A549 (cell line): ENCODE results near the gene COL26A1. TPM values are rescaled to one million over a fixed set of nuclear protein-coding genes. Genes with fewer than 3 reads are reported as not detected.

ENCODE experiments used
- ATAC-seq, 2 experiments: fragments of 200-7000 bp in 1 of 2; fragments of >200 bp in 1 of 2; cut with Nextera tagmentation in 1 of 2; cut with Tn5 transposase in 1 of 2; 3 replicates each; pipeline versions ENCODE4 v1.8.0 to v1.9.1; 2018 to 2020; ENCODE audit warnings: mild to moderate bottlenecking in 1 of 2, moderate library complexity in 1 of 2
- CTCF ChIA-PET: fragments of 300-600 bp; sonication (Branson Sonifier 250); formaldehyde crosslinking; extraction: SDS; loops from one replicate; lab custom pipeline; 2021; ENCODE audit warnings: antibody characterized with exemption, inconsistent platforms; lab: Yijun Ruan, JAX
- POLR2A ChIA-PET: fragments of 350-600 bp; formaldehyde crosslinking; extraction: SDS; loops from one replicate; lab custom pipeline; 2021; ENCODE audit warnings: antibody characterized with exemption, inconsistent platforms; lab: Yijun Ruan, JAX
- DNase-seq, 2 experiments: peaks; one replicate each; pipeline versions ENCODE4 v3.0.0 to v3.0.0-alpha.2; 2011 to 2016; ENCODE audit warnings: low read depth in 1 of 2, low spot score in 1 of 2
- FAIRE-seq: peaks from 2 replicates; lab custom pipeline; 2011; peaks lifted over from hg19 to GRCh38; lab: Jason Lieb, UNC
- H3K27ac ChIP-seq, 2 experiments: fragments of >200 bp; sonication (Bioruptor Twin); formaldehyde crosslinking; 3 replicates each; pipeline ENCODE4 v1.5.1; 2016 to 2017
- H3K4me1 ChIP-seq: fragments of >200 bp; sonication (Bioruptor Twin); formaldehyde crosslinking; 3 replicates; pipeline ENCODE4 v1.6.1; 2016
- H3K4me2 ChIP-seq: fragments of >200 bp; sonication (Bioruptor Twin); formaldehyde crosslinking; 3 replicates; pipeline ENCODE4 v1.6.1; 2016
- H3K4me3 ChIP-seq: fragments of >200 bp; sonication (Bioruptor Twin); formaldehyde crosslinking; 3 replicates; pipeline ENCODE4 v1.5.1; 2016
- H3K9me3 ChIP-seq: fragments of >200 bp; sonication (Bioruptor Twin); formaldehyde crosslinking; 3 replicates; pipeline ENCODE4 v1.6.1; 2016
- CBX2 ChIP-seq: fragments of 200-600 bp; sonication (generic); IDR thresholded peaks from 2 replicates; pipeline ENCODE4 v1.6.1; 2016; ENCODE audit warnings: low read depth, mild to moderate bottlenecking, borderline replicate concordance
- CBX8 ChIP-seq: fragments of 200-600 bp; sonication (generic); IDR thresholded peaks from 2 replicates; pipeline ENCODE4 v1.6.1; 2016
- CHD4 ChIP-seq: fragments of 200-600 bp; sonication (generic); IDR thresholded peaks from 2 replicates; pipeline ENCODE4 v1.6.1; 2016; ENCODE audit warnings: antibody characterized with exemption, mild to moderate bottlenecking, borderline replicate concordance
- ELK1 ChIP-seq: fragments of 150-350 bp; IDR thresholded peaks from 2 replicates; pipeline ENCODE4 v1.6.1; 2014; ENCODE audit warnings: low read depth, mild to moderate bottlenecking, low read length
- ESRRA ChIP-seq: fragments of 150-350 bp; IDR thresholded peaks from 2 replicates; pipeline ENCODE4 v1.6.1; 2014; ENCODE audit warnings: mild to moderate bottlenecking, low read length, borderline replicate concordance
- GATA3 ChIP-seq: IDR thresholded peaks from 2 replicates; pipeline ENCODE4 v1.6.1; 2012; ENCODE audit warnings: borderline replicate concordance
- HEYL ChIP-seq: fragments of 250-450 bp; sonication (Bioruptor Pico); IDR thresholded peaks from 2 replicates; pipeline ENCODE4 v1.8.0; 2021; ENCODE audit warnings: mild to moderate bottlenecking, moderate library complexity
- JUN ChIP-seq, 2 experiments: fragments of >200 bp; sonication (Bioruptor Twin); formaldehyde crosslinking; IDR thresholded peaks; 2 replicates in 1 of 2; 3 replicates in 1 of 2; pipeline ENCODE4 v1.6.1; 2016 to 2017
- JUNB ChIP-seq: fragments of >200 bp; sonication (Bioruptor Twin); formaldehyde crosslinking; IDR thresholded peaks from 2 replicates; pipeline ENCODE4 v1.6.1; 2016
- KDM5A ChIP-seq: fragments of 200-600 bp; sonication (generic); IDR thresholded peaks from 2 replicates; pipeline ENCODE4 v1.6.1; 2016; ENCODE audit warnings: antibody characterized with exemption, mild to moderate bottlenecking
- MAFK ChIP-seq: fragments of 450-650 bp; IDR thresholded peaks from 2 replicates; pipeline ENCODE4 v1.6.1; 2014; ENCODE audit not compliant: partially characterized antibody
- MAZ ChIP-seq: fragments of 150-350 bp; IDR thresholded peaks from 2 replicates; pipeline ENCODE4 v1.6.1; 2014; ENCODE audit warnings: antibody characterized with exemption, low read depth, low read length, borderline replicate concordance
- MYC ChIP-seq: IDR thresholded peaks from 2 replicates; pipeline ENCODE4 v1.6.1; 2012; ENCODE audit warnings: mild to moderate bottlenecking, inconsistent platforms, low read length, improper control_type of control experiment, borderline replicate concordance
- PHF8 ChIP-seq: fragments of 200-600 bp; sonication (generic); IDR thresholded peaks from 2 replicates; pipeline ENCODE4 v1.6.1; 2016; ENCODE audit warnings: low read depth, mild to moderate bottlenecking, antibody characterized with exemption, moderate library complexity, borderline replicate concordance
- POLR2A ChIP-seq: IDR thresholded peaks from 2 replicates; pipeline ENCODE4 v1.6.1; 2012; ENCODE audit warnings: mild to moderate bottlenecking, low read length
- TFCP2L1 ChIP-seq: fragments of 250-450 bp; sonication (Bioruptor Pico); IDR thresholded peaks from 2 replicates; pipeline ENCODE4 v1.5.0; 2021; ENCODE audit warnings: mild to moderate bottlenecking
- ZFP36 ChIP-seq: fragments of 450-650 bp; IDR thresholded peaks from 2 replicates; pipeline ENCODE4 v1.6.1; 2014; ENCODE audit warnings: borderline replicate concordance; ENCODE audit not compliant: partially characterized antibody
- ZNF302 ChIP-seq: fragments of 250-450 bp; sonication (Bioruptor Pico); IDR thresholded peaks from 2 replicates; pipeline ENCODE4 v1.9.0; 2021; ENCODE audit warnings: inconsistent platforms, mild to moderate bottlenecking, moderate library complexity
- WGBS: methylation state at CpG from one replicate; pipeline ENCODE4 v1.1.6; 2017; ENCODE audit errors: missing lambda C conversion rate; 5-methylcytosine and 5-hydroxymethylcytosine counted together
- polyA plus RNA-seq, 4 experiments: library from polyadenylated mRNA; depleted of rRNA in 3 of 4; stranded (reverse); fragments of >200 nt; fragmentation: RNase III in 1 of 4; extraction: RNeasy Plus Mini Kit Qiagen cat#74134 plus additional on column Dnase treatment in 1 of 4; gene quantifications; 2 replicates in 3 of 4; 3 replicates in 1 of 4; pipeline ENCODE4 v1.2.3, GENCODE V29; 2011 to 2017
- TF ChIP-seq, protein P1 (sequence below): fragments of 250-450 bp; sonication (Bioruptor Pico); IDR thresholded peaks from 2 replicates; pipeline ENCODE4 v1.5.0; 2020; ENCODE audit warnings: low read depth, mild to moderate bottlenecking, moderate library complexity
- TF ChIP-seq, protein P2 (sequence below): fragments of >200 bp; sonication (Bioruptor Twin); formaldehyde crosslinking; IDR thresholded peaks from 3 replicates; pipeline ENCODE4 v1.5.1; 2016
- TF ChIP-seq, protein P3 (sequence below): fragments of 250-450 bp; sonication (Bioruptor Pico); IDR thresholded peaks from 2 replicates; pipeline ENCODE4 v1.5.0; 2021; ENCODE audit warnings: mild to moderate bottlenecking, moderate library complexity, borderline replicate concordance
- TF ChIP-seq, protein P4 (sequence below): fragments of 450-650 bp; IDR thresholded peaks from 2 replicates; pipeline ENCODE4 v1.6.1; 2014; ENCODE audit warnings: antibody characterized with exemption
- TF ChIP-seq, protein P5 (sequence below): fragments of >200 bp; sonication (Bioruptor Twin); formaldehyde crosslinking; IDR thresholded peaks from 2 replicates; pipeline ENCODE4 v1.6.1; 2016

Gene COL26A1
- polyA plus RNA-seq, 2 of the 4 experiments (the other 2 are of a cell fraction) = 0.52 to 1.4 TPM

- Histone ChIP-seq H3K4me1 (peaks cover 5% of the 10 kb centered on the region; the same call in 1 of the 3 replicates), H3K4me3 (no peak overlapping the region), H3K4me2 (no peak overlapping the region), H3K27ac (no peak overlapping the region), H3K9me3 (no peaks in the 10 kb centered on the region)
- WGBS = 43% methylated on average over 6 of the region's 6 CpGs
- ChIA-PET POLR2A (no interaction called here), CTCF (no interaction called here)
- DNase-seq (no peak), FAIRE-seq (no peak), ATAC-seq (no peak)
- TF ChIP-seq ELK1 (no peak), POLR2A (no peak), GATA3 (no peak), CBX2 (no peak), TFCP2L1 (CRISPR knock-in tag) (no peak), ESRRA (no peak), PHF8 (no peak), ZFP36 (no peak), MAZ (no peak), KDM5A (no peak), ZNF302 (CRISPR knock-in tag) (no peak), MYC (no peak), MAFK (no peak)
- TF ChIP-seq, protein P1, sequence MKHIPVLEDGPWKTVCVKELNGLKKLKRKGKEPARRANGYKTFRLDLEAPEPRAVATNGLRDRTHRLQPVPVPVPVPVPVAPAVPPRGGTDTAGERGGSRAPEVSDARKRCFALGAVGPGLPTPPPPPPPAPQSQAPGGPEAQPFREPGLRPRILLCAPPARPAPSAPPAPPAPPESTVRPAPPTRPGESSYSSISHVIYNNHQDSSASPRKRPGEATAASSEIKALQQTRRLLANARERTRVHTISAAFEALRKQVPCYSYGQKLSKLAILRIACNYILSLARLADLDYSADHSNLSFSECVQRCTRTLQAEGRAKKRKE = no peak
- TF ChIP-seq, protein P2, sequence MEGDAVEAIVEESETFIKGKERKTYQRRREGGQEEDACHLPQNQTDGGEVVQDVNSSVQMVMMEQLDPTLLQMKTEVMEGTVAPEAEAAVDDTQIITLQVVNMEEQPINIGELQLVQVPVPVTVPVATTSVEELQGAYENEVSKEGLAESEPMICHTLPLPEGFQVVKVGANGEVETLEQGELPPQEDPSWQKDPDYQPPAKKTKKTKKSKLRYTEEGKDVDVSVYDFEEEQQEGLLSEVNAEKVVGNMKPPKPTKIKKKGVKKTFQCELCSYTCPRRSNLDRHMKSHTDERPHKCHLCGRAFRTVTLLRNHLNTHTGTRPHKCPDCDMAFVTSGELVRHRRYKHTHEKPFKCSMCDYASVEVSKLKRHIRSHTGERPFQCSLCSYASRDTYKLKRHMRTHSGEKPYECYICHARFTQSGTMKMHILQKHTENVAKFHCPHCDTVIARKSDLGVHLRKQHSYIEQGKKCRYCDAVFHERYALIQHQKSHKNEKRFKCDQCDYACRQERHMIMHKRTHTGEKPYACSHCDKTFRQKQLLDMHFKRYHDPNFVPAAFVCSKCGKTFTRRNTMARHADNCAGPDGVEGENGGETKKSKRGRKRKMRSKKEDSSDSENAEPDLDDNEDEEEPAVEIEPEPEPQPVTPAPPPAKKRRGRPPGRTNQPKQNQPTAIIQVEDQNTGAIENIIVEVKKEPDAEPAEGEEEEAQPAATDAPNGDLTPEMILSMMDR = no peak
- TF ChIP-seq, protein P3, sequence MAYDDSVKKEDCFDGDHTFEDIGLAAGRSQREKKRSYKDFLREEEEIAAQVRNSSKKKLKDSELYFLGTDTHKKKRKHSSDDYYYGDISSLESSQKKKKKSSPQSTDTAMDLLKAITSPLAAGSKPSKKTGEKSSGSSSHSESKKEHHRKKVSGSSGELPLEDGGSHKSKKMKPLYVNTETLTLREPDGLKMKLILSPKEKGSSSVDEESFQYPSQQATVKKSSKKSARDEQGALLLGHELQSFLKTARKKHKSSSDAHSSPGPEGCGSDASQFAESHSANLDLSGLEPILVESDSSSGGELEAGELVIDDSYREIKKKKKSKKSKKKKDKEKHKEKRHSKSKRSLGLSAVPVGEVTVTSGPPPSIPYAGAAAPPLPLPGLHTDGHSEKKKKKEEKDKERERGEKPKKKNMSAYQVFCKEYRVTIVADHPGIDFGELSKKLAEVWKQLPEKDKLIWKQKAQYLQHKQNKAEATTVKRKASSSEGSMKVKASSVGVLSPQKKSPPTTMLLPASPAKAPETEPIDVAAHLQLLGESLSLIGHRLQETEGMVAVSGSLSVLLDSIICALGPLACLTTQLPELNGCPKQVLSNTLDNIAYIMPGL (CRISPR knock-in tag) = no peak
These were observed 94.5 kb downstream of the COL26A1 start for GRCh38 chr7:101457001-101457750.

- Histone ChIP-seq H3K27ac (no peak overlapping the region), H3K4me2 (no peak overlapping the region), H3K4me1 (no peaks in the 10 kb centered on the region), H3K4me3 (no peak overlapping the region), H3K9me3 (no peaks in the 10 kb centered on the region)
- ChIA-PET CTCF (interaction anchor here (0.6 to 1.5 kb wide), 6 partner anchors 9 to 325 kb away, joined by 3 to 5 read pairs (median 3); no protein-coding TSS in a partner anchor), POLR2A (no interaction called here)
- no peak for DNase-seq
- 86% methylated on average over 5 of the region's 5 CpGs for WGBS
- no peak for ATAC-seq
- TF ChIP-seq, protein P4, sequence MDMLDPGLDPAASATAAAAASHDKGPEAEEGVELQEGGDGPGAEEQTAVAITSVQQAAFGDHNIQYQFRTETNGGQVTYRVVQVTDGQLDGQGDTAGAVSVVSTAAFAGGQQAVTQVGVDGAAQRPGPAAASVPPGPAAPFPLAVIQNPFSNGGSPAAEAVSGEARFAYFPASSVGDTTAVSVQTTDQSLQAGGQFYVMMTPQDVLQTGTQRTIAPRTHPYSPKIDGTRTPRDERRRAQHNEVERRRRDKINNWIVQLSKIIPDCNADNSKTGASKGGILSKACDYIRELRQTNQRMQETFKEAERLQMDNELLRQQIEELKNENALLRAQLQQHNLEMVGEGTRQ = no peak
- TF ChIP-seq CBX8 (no peak), CHD4 (no peak), JUN (IDR thresholded peaks at IDR 0.05) (no peak), JUNB (no peak), HEYL (no peak), CBX2 (no peak)
- TF ChIP-seq, protein P5, sequence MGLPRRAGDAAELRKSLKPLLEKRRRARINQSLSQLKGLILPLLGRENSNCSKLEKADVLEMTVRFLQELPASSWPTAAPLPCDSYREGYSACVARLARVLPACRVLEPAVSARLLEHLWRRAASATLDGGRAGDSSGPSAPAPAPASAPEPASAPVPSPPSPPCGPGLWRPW = no peak
- no peak for FAIRE-seq
These were observed 102.5 kb downstream of the COL26A1 start for GRCh38 chr7:101465131-101465530.
